H9 (cell line): ENCODE results near the gene TRPM4. TPM values are rescaled to one million over a fixed set of nuclear protein-coding genes. Genes with fewer than 3 reads are reported as not detected.

ENCODE experiments used
- DNase-seq: peaks from one replicate; pipeline ENCODE4 v3.0.0-alpha.2; 2017
- H2AFZ ChIP-seq: one replicate; pipeline ENCODE4 v1.6.1; 2013; ENCODE audit warnings: mild to moderate bottlenecking, low read length, control low read depth, moderate library complexity
- H2AK5ac ChIP-seq: 2 replicates; pipeline ENCODE4 v1.6.1; 2013; ENCODE audit warnings: low read length, control low read depth, mixed read lengths; ENCODE audit not compliant: insufficient read length
- H2BK120ac ChIP-seq: one replicate; pipeline ENCODE4 v1.6.1; 2013; ENCODE audit warnings: low read depth, mild to moderate bottlenecking, low read length, control low read depth, inconsistent platforms; ENCODE audit not compliant: poor library complexity, severe bottlenecking
- H2BK12ac ChIP-seq: 2 replicates; pipeline ENCODE4 v1.6.1; 2013; ENCODE audit warnings: low read length, control low read depth, mixed read lengths, low read depth; ENCODE audit not compliant: insufficient read length
- H2BK15ac ChIP-seq: 2 replicates; pipeline ENCODE4 v1.6.1; 2013; ENCODE audit warnings: low read depth, low read length, control low read depth
- H2BK20ac ChIP-seq: one replicate; pipeline ENCODE4 v1.6.1; 2013; ENCODE audit warnings: low read depth, mild to moderate bottlenecking, low read length, control low read depth, inconsistent platforms; ENCODE audit not compliant: poor library complexity, severe bottlenecking
- H2BK5ac ChIP-seq: 2 replicates; pipeline ENCODE4 v1.6.1; 2013; ENCODE audit warnings: low read length, control low read depth, mixed read lengths; ENCODE audit not compliant: insufficient read length
- H3K14ac ChIP-seq: 2 replicates; pipeline ENCODE4 v1.6.1; 2013; ENCODE audit warnings: low read length, control low read depth; ENCODE audit not compliant: insufficient read depth
- H3K18ac ChIP-seq: 2 replicates; pipeline ENCODE4 v1.6.1; 2013; ENCODE audit warnings: low read depth, mild to moderate bottlenecking, mixed read lengths, low read length, control low read depth; ENCODE audit not compliant: insufficient read length
- H3K23ac ChIP-seq: 2 replicates; pipeline ENCODE4 v1.6.1; 2013; ENCODE audit warnings: low read length, control low read depth, mixed read lengths, low read depth; ENCODE audit not compliant: insufficient read length
- H3K23me2 ChIP-seq: 2 replicates; pipeline ENCODE4 v1.6.1; 2013; ENCODE audit warnings: low read depth, mild to moderate bottlenecking, mixed read lengths, low read length, control low read depth; ENCODE audit not compliant: insufficient read length, poor library complexity, severe bottlenecking
- H3K27ac ChIP-seq: 2 replicates; pipeline ENCODE4 v1.5.1; 2013; ENCODE audit warnings: low read length, control low read depth, mixed read lengths, low read depth; ENCODE audit not compliant: insufficient read length
- H3K27me3 ChIP-seq: 2 replicates; pipeline ENCODE4 v1.6.1; 2013; ENCODE audit warnings: low read length, control low read depth, inconsistent platforms; ENCODE audit not compliant: insufficient read depth
- H3K4ac ChIP-seq: 2 replicates; pipeline ENCODE4 v1.6.1; 2013; ENCODE audit warnings: low read depth, mild to moderate bottlenecking, control low read depth, inconsistent platforms, low read length, moderate library complexity
- H3K4me1 ChIP-seq: 2 replicates; pipeline ENCODE4 v1.6.1; 2013; ENCODE audit warnings: low read length, control low read depth, inconsistent platforms; ENCODE audit not compliant: insufficient read depth
- H3K4me2 ChIP-seq: 2 replicates; pipeline ENCODE4 v1.6.1; 2013; ENCODE audit warnings: low read length, control low read depth, mixed read lengths; ENCODE audit not compliant: insufficient read length, insufficient read depth
- H3K56ac ChIP-seq: 2 replicates; pipeline ENCODE4 v1.6.1; 2013; ENCODE audit warnings: low read depth, mild to moderate bottlenecking, mixed read lengths, low read length, control low read depth; ENCODE audit not compliant: insufficient read length
- H3K79me1 ChIP-seq: 2 replicates; pipeline ENCODE4 v1.6.1; 2013; ENCODE audit warnings: low read depth, mild to moderate bottlenecking, moderate library complexity, low read length, control low read depth, inconsistent platforms; ENCODE audit not compliant: insufficient read depth, poor library complexity, severe bottlenecking
- H3K79me2 ChIP-seq: 2 replicates; pipeline ENCODE4 v1.6.1; 2013; ENCODE audit warnings: low read length, control low read depth, inconsistent platforms; ENCODE audit not compliant: insufficient read depth
- H3K9ac ChIP-seq: 2 replicates; pipeline ENCODE4 v1.6.1; 2013; ENCODE audit warnings: low read length, control low read depth, mixed read lengths; ENCODE audit not compliant: insufficient read length; ENCODE audit errors: extremely low read depth
- H3K9me3 ChIP-seq: one replicate; pipeline ENCODE4 v1.6.1; 2013; ENCODE audit warnings: low read depth, low read length, inconsistent platforms; ENCODE audit not compliant: control insufficient read depth
- H3T11ph ChIP-seq: one replicate; pipeline ENCODE4 v1.6.1; 2013; ENCODE audit warnings: mild to moderate bottlenecking, low read length, control low read depth, inconsistent platforms
- H4K20me1 ChIP-seq: one replicate; pipeline ENCODE4 v1.6.1; 2013; ENCODE audit not compliant: control insufficient read depth, insufficient read length, insufficient read depth
- H4K5ac ChIP-seq: 2 replicates; pipeline ENCODE4 v1.6.1; 2013; ENCODE audit warnings: low read depth, mild to moderate bottlenecking, mixed read lengths, low read length, control low read depth; ENCODE audit not compliant: insufficient read length
- H4K8ac ChIP-seq: replicated peaks from 2 replicates; pipeline ENCODE4 v1.6.1; 2013; ENCODE audit warnings: low read length, control low read depth, mixed read lengths, low read depth; ENCODE audit not compliant: insufficient read length
- H4K91ac ChIP-seq: 2 replicates; pipeline ENCODE4 v1.6.1; 2013; ENCODE audit warnings: low read depth, mild to moderate bottlenecking, moderate library complexity, mixed read lengths, low read length, control low read depth; ENCODE audit not compliant: insufficient read length
- H3K27ac Mint-ChIP-seq, 3 experiments: 2 replicates in 2 of 3; 3 replicates in 1 of 3; pipeline ENCODE4 v1.8.0; 2020 to 2021; ENCODE audit warnings: mixed read lengths in 3 of 3, mild to moderate bottlenecking in 1 of 3, moderate library complexity in 1 of 3
- H3K27me3 Mint-ChIP-seq: 2 replicates; pipeline ENCODE4 v1.8.0; 2021; ENCODE audit warnings: low read depth, mild to moderate bottlenecking, moderate library complexity, mixed read lengths
- H3K36me3 Mint-ChIP-seq, 3 experiments: 2 replicates in 2 of 3; 3 replicates in 1 of 3; pipeline ENCODE4 v1.8.0; 2020 to 2021; ENCODE audit warnings: low read depth in 3 of 3, mixed read lengths in 3 of 3; ENCODE audit not compliant: insufficient read depth in 1 of 3
- H3K4me1 Mint-ChIP-seq, 2 experiments: 2 replicates each; pipeline ENCODE4 v1.8.0; 2020; ENCODE audit warnings: mixed read lengths in 2 of 2
- H3K4me3 Mint-ChIP-seq, 2 experiments: 2 replicates in 1 of 2; 3 replicates in 1 of 2; pipeline ENCODE4 v1.8.0; 2020 to 2021; ENCODE audit warnings: mild to moderate bottlenecking in 2 of 2, mixed read lengths in 2 of 2, moderate library complexity in 1 of 2
- H3K9me3 Mint-ChIP-seq, 2 experiments: 2 replicates in 1 of 2; 3 replicates in 1 of 2; pipeline ENCODE4 v1.8.0; 2020; ENCODE audit warnings: mild to moderate bottlenecking in 2 of 2, mixed read lengths in 2 of 2, moderate library complexity in 1 of 2
- CTCF ChIP-seq: fragments of 200-600 bp; sonication (generic); conservative IDR thresholded peaks from 3 replicates; pipeline ENCODE4 v1.8.0; 2021; ENCODE audit warnings: antibody characterized with exemption, mild to moderate bottlenecking
- WGBS: extraction: QIAGEN DNeasy Blood & Tissue Kit; methylation state at CpG from one replicate; pipeline ENCODE4 v1.1.7; 2013; ENCODE audit warnings: missing lambda C conversion rate, low lambda C conversion rate, mixed read lengths; ENCODE audit not compliant: insufficient read length; ENCODE audit errors: extremely low coverage; 5-methylcytosine and 5-hydroxymethylcytosine counted together
- total RNA-seq: library from RNA; stranded (reverse); gene quantifications from 2 replicates; pipeline ENCODE4 v1.2.1, GENCODE V29; 2021

TRPM4 gene
- total RNA-seq, 1 experiment from 2014 or later: 6.9 TPM

GRCh38 chr19:49210108-49210900 lies 52.7 kb downstream of the TRPM4 start:
- H3K27ac ChIP-seq: no peak overlapping the region
- WGBS: no CpG with 5 or more reads among the region's 50 CpGs
- H3K36me3 Mint-ChIP-seq: peaks cover 2 to 17% (median 3%) of the 10 kb centered on the region in 3 experiments; a peak in 5 of 7 replicates

More at GRCh38 chr19:49210108-49210900, 52.7 kb downstream of the TRPM4 start:
- Histone ChIP-seq H3K23ac (no peak overlapping the region), H4K8ac (no peak overlapping the region), H3K4me2 (no peak overlapping the region), H3T11ph (no peak overlapping the region), H3K9me3 (no peaks in the 10 kb centered on the region), H3K14ac (no peak overlapping the region; the same call in 1 of the 2 replicates), H3K56ac (no peak overlapping the region), H3K79me1 (no peaks in the 10 kb centered on the region), H2AK5ac (no peak overlapping the region), H3K4me1 (no peaks in the 10 kb centered on the region), H4K20me1 (no peaks in the 10 kb centered on the region), H3K18ac (peak overlapping the region; percentile 72), H2BK5ac (no peak overlapping the region), H4K5ac (no peak overlapping the region), H3K9ac (no peak overlapping the region), H2BK20ac (no peak overlapping the region), H4K91ac (no peak overlapping the region), H3K79me2 (no peaks in the 10 kb centered on the region), H2BK12ac (no peak overlapping the region), H3K23me2 (peaks cover 6% of the 10 kb centered on the region), H2BK15ac (no peak overlapping the region), H3K27me3 (no peaks in the 10 kb centered on the region), H2AFZ (no peak overlapping the region), H2BK120ac (peak overlapping the region; percentile 78), H3K4ac (no peak overlapping the region)
- Mint-ChIP-seq H3K4me3 (peak overlapping the region; percentile 51 to 85), H3K27me3 (no peaks in the 10 kb centered on the region), H3K27ac (peak overlapping the region; percentile 82 to 96 (median 88)), H3K4me1 (peaks cover 5 to 10% of the 10 kb centered on the region in 2 experiments), H3K9me3 (peaks cover 0 to 3% of the 10 kb centered on the region in 2 experiments; a peak in 1 of 5 replicates)
- TF ChIP-seq CTCF: peak; percentile 43
- peak; percentile 99 for DNase-seq
